Fibroblast of lung (primary cell): ENCODE measurements around the gene FUNDC1. TPM values are rescaled to one million over a fixed set of nuclear protein-coding genes. Genes with fewer than 3 reads are reported as not detected.
"Not testable (repeated sequence)": the region's sequence is repeated elsewhere in the genome, so short reads cannot be mapped to it uniquely, and the experiment has no call there.

Experiments used
- DNase-seq, 2 donors: peaks; one replicate each; pipeline versions ENCODE4 v3.0.0 to v3.0.0-alpha.2; 2010; ENCODE audit warnings: low read depth in 2 of 2
- H2AFZ ChIP-seq: 2 replicates; pipeline ENCODE4 v1.5.1; 2012; ENCODE audit warnings: low read length, control low read depth, inconsistent platforms
- H3K27ac ChIP-seq: 2 replicates; pipeline ENCODE4 v1.5.1; 2011; ENCODE audit warnings: low read length, control low read depth; ENCODE audit not compliant: insufficient read depth
- H3K27me3 ChIP-seq: 2 replicates; pipeline ENCODE4 v1.5.1; 2011; ENCODE audit warnings: mild to moderate bottlenecking, low read length; ENCODE audit not compliant: control insufficient read depth, insufficient read depth
- H3K36me3 ChIP-seq: 2 replicates; pipeline ENCODE4 v1.5.1; 2011; ENCODE audit warnings: low read length; ENCODE audit not compliant: control insufficient read depth, insufficient read depth
- H3K4me1 ChIP-seq: 2 replicates; pipeline ENCODE4 v1.5.1; 2011; ENCODE audit warnings: low read length; ENCODE audit not compliant: control insufficient read depth, insufficient read depth; ENCODE audit errors: extremely low read depth
- H3K4me2 ChIP-seq: 2 replicates; pipeline ENCODE4 v1.5.1; 2011; ENCODE audit warnings: low read length, control low read depth; ENCODE audit not compliant: insufficient read depth; ENCODE audit errors: extremely low read depth
- H3K4me3 ChIP-seq, 4 experiments: fragments of 200-600 bp in 1 of 4; sonication (generic) in 1 of 4; replicated peaks in 1 of 4; 2 replicates each; pipeline ENCODE4 v1.5.1; 2011 to 2016; ENCODE audit warnings: low read length in 4 of 4, low read depth in 3 of 4, mild to moderate bottlenecking in 3 of 4, control low read depth in 2 of 4, inconsistent platforms in 1 of 4, mixed read lengths in 1 of 4; ENCODE audit not compliant: insufficient read depth in 1 of 4; ENCODE audit errors: control extremely low read depth in 1 of 4
- H3K79me2 ChIP-seq: 2 replicates; pipeline ENCODE4 v1.5.1; 2012; ENCODE audit warnings: mild to moderate bottlenecking, low read length, inconsistent platforms; ENCODE audit not compliant: control insufficient read depth, insufficient read depth
- H3K9ac ChIP-seq: 2 replicates; pipeline ENCODE4 v1.5.1; 2011; ENCODE audit warnings: mild to moderate bottlenecking, low read length, control low read depth; ENCODE audit not compliant: insufficient read depth
- H3K9me3 ChIP-seq: 2 replicates; pipeline ENCODE4 v1.5.1; 2012; ENCODE audit warnings: low read depth, low read length; ENCODE audit not compliant: control insufficient read depth, insufficient read depth
- H4K20me1 ChIP-seq: 2 replicates; pipeline ENCODE4 v1.5.1; 2011; ENCODE audit warnings: low read length; ENCODE audit not compliant: control insufficient read depth, insufficient read depth; ENCODE audit errors: extremely low read depth
- EZH2 ChIP-seq: IDR thresholded peaks from 2 replicates; pipeline ENCODE4 v1.5.1; 2012; ENCODE audit warnings: low read length, control low read depth, mild to moderate bottlenecking; ENCODE audit errors: missing control alignments
- polyA plus RNA-seq, 2 donors: library from polyadenylated mRNA; depleted of rRNA in 1 of 2; stranded (reverse) in 1 of 2; unstranded in 1 of 2; fragments of >200 nt; gene quantifications; 2 replicates each; pipeline ENCODE4 v1.2.1, GENCODE V29; 2011 to 2012; ENCODE audit warnings: missing spikeins in 1 of 2
- total RNA-seq: library from RNA; depleted of rRNA; stranded (reverse); fragments of >200 nt; gene quantifications from 2 replicates; pipeline ENCODE4 v1.2.1, GENCODE V29; 2014
- TF ChIP-seq, protein P1 (sequence below), 2 donors: IDR thresholded peaks in 1 of 2; conservative IDR thresholded peaks in 1 of 2; 1 replicate in 1 of 2; 2 replicates in 1 of 2; pipeline ENCODE4 v1.5.1; 2011 to 2012; ENCODE audit warnings: low read length in 2 of 2, control low read depth in 1 of 2, inconsistent platforms in 1 of 2, low read depth in 1 of 2, mild to moderate bottlenecking in 1 of 2

Gene FUNDC1
- total and polyA plus RNA-seq, 2 donors (not counting 1 experiment from before 2014, with no cell fraction given), result 17.2 to 19.3 TPM

DNA sequence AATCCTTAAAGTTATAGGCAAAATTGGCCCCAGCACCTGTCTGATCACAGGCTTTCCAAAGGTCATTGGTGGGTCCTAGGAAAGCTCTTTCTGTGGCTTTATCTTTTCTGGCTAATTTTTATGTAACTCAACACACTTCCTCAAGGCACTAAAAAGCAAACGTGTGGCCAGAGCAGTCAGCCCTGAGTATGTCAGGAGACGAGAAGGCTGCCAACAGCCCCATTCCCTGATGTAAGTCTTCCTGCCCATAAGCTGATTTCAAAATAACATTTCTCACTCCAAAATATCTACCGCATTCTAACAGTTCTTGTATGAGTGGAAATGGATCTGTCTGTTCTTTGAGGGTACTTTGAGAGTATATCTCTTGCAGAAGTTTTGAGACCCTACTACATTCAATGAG, 25.5 kb upstream of the FUNDC1 start:
- H3K27me3 ChIP-seq, result no peaks in the 10 kb centered on the region
- no peak overlapping the region for H3K27ac ChIP-seq
- peak in 1 of 2 donors; percentile 2 for DNase-seq
- TF ChIP-seq, protein P1, sequence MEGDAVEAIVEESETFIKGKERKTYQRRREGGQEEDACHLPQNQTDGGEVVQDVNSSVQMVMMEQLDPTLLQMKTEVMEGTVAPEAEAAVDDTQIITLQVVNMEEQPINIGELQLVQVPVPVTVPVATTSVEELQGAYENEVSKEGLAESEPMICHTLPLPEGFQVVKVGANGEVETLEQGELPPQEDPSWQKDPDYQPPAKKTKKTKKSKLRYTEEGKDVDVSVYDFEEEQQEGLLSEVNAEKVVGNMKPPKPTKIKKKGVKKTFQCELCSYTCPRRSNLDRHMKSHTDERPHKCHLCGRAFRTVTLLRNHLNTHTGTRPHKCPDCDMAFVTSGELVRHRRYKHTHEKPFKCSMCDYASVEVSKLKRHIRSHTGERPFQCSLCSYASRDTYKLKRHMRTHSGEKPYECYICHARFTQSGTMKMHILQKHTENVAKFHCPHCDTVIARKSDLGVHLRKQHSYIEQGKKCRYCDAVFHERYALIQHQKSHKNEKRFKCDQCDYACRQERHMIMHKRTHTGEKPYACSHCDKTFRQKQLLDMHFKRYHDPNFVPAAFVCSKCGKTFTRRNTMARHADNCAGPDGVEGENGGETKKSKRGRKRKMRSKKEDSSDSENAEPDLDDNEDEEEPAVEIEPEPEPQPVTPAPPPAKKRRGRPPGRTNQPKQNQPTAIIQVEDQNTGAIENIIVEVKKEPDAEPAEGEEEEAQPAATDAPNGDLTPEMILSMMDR (conservative IDR thresholded peaks at IDR 0.05 in 1 of 2, IDR thresholded peaks at IDR 0.05 in 1 of 2; ENCODE audit: low read depth in 1 of 2, low read length in 2 of 2), result no peak
- TF ChIP-seq EZH2, result no peak
- H3K36me3 ChIP-seq, result no peaks in the 10 kb centered on the region
- H4K20me1 ChIP-seq, result no peaks in the 10 kb centered on the region
- no peak overlapping the region for H3K4me3 ChIP-seq
- no peak overlapping the region for H3K9ac ChIP-seq
- no peak overlapping the region for H2AFZ ChIP-seq
- no peak overlapping the region for H3K4me2 ChIP-seq
- no peaks in the 10 kb centered on the region for H3K79me2 ChIP-seq
- no peaks in the 10 kb centered on the region for H3K4me1 ChIP-seq
- no peaks in the 10 kb centered on the region for H3K9me3 ChIP-seq

DNA sequence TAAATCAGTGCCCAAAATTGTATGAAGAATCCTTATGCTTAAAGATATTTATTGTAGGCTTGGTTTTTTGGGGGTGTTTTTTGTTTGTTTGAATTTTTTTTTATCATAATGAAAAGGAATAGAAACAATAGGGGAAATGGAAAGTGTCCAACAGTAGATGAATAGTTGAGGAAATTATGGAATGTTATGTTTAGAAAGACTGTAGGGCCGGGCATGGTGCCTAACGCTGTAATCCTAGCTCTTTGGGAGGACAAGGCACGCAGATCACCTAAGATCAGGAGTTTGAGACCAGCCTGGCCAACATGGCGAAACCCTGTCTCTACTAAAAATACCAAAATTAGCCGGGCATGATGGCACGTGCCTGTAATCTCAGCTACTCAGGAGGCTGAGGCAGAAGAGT, 19.2 kb upstream of the FUNDC1 start:
- H3K27ac ChIP-seq, H4K20me1 ChIP-seq, H3K36me3 ChIP-seq, H3K9ac ChIP-seq, H2AFZ ChIP-seq, H3K79me2 ChIP-seq, H3K9me3 ChIP-seq, H3K4me2 ChIP-seq, H3K4me1 ChIP-seq, H3K4me3 ChIP-seq, DNase-seq, H3K27me3 ChIP-seq: not testable (repeated sequence)

GRCh38 chrX:44550563-44550962, 7.9 kb upstream of the FUNDC1 start:
- Histone ChIP-seq H3K79me2 (no peaks in the 10 kb centered on the region), H3K4me3 (no peak overlapping the region), H3K27me3 (no peaks in the 10 kb centered on the region), H3K4me2 (no peak overlapping the region), H3K27ac (no peak overlapping the region), H4K20me1 (no peaks in the 10 kb centered on the region), H3K9me3 (no peaks in the 10 kb centered on the region), H3K9ac (no peak overlapping the region), H2AFZ (no peak overlapping the region), H3K36me3 (no peaks in the 10 kb centered on the region), H3K4me1 (no peaks in the 10 kb centered on the region)
- no peak for TF ChIP-seq EZH2
- TF ChIP-seq, protein P1 (conservative IDR thresholded peaks at IDR 0.05 in 1 of 2, IDR thresholded peaks at IDR 0.05 in 1 of 2; ENCODE audit: low read depth in 1 of 2, low read length in 2 of 2), result no peak
- no peak for DNase-seq

GRCh38 chrX:44545454-44545853, 2.8 kb upstream of the FUNDC1 start:
- DNase-seq, H3K4me2 ChIP-seq, H3K9me3 ChIP-seq, H2AFZ ChIP-seq, H3K27ac ChIP-seq, H3K9ac ChIP-seq, H3K4me3 ChIP-seq, H3K36me3 ChIP-seq, H3K4me1 ChIP-seq, H3K27me3 ChIP-seq, H3K79me2 ChIP-seq, H4K20me1 ChIP-seq: not testable (repeated sequence)
